HG02943 (cell line): ENCODE measurements around the gene SRC.

ENCODE experiments used
- ATAC-seq: cut with Tn5 transposase; IDR thresholded peaks from one replicate; pipeline ENCODE4 v1.9.1; 2021; ENCODE audit warnings: mild to moderate bottlenecking, low read depth, moderate library complexity; ENCODE audit not compliant: unreplicated experiment

SRC gene

DNA sequence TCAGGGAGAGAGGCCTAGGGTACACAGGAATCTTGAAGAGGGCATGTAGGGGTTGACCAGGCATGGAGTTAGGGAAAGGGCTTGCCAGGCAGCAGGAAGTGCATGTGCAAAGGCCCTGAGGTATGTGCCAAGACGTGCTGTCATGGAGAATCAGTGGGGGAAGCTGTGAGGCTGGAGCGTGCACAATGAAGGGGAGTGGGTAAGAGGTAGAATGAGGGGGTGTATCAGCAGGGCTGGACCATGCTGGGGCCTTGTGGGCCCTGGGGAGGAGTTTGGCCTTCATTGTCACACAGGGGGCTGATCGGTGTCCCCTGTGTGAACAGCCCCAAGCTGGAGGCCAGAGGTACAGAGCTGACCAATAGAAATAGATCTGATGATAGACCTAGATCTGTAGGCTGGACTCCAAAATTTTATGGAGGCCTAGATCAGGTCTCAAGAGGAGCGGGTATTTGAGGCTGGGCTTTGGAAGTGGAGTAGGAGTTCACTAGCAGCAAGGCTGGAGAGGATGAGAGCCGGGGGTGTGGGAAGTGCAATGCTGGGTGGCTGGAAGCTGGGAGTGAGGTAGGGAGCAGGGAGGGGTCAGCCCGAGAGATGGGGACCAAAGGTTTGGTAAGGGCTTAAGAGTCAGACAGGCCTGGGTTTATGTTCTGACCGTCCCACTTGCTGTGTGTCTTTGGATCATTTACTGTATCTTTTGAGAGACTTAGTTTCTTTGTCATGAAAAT is 3.0 kb downstream of the SRC start:
- no peak for ATAC-seq

DNA sequence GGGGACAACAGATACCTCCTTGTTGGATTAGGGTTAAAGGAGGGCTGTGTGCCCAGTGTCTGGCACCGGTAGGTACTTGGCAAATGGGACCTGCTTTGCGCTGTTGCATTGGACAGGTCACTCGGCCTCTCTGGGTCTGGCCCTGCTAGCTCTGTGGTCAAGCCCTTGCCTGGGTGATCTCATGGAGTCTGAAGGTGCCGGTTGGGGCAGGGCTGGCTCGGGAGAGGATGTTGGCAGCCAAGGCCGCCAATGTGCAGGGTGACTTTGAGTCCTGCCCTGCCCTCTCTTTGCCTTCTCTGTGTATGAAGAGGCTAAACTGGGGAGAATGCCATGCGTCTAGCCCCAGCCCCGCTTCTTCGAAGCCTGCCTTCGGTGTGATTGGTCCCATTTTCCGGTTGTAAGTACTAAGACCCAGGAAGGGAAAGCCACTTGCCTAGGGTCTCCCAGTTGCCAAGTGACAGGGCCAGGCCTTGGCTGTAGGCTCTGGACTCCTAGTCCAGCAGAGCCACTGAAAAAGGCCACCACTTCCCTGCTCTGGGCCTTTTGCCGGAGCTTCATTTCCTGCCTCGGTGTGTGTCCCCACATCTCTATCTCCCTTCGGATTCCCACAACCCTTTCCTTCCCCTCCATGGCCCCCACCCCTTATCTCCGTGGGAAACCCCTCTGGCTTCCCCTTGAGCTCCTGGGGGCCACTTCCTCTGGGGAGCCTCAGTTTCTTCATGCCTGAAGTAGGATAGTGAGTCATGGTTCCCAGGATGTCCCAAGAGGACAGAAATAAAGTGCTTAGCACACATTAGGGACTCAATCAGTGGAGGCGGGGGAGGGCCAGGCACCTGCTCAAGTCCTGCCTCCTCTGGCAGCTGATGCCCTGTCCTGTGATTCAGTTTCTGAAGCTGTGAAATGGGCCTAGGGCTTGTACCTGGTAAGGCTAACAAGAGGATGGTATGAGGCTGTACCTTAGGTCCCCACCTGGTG is 3.9 kb downstream of the SRC start:
- no peak for ATAC-seq

DNA sequence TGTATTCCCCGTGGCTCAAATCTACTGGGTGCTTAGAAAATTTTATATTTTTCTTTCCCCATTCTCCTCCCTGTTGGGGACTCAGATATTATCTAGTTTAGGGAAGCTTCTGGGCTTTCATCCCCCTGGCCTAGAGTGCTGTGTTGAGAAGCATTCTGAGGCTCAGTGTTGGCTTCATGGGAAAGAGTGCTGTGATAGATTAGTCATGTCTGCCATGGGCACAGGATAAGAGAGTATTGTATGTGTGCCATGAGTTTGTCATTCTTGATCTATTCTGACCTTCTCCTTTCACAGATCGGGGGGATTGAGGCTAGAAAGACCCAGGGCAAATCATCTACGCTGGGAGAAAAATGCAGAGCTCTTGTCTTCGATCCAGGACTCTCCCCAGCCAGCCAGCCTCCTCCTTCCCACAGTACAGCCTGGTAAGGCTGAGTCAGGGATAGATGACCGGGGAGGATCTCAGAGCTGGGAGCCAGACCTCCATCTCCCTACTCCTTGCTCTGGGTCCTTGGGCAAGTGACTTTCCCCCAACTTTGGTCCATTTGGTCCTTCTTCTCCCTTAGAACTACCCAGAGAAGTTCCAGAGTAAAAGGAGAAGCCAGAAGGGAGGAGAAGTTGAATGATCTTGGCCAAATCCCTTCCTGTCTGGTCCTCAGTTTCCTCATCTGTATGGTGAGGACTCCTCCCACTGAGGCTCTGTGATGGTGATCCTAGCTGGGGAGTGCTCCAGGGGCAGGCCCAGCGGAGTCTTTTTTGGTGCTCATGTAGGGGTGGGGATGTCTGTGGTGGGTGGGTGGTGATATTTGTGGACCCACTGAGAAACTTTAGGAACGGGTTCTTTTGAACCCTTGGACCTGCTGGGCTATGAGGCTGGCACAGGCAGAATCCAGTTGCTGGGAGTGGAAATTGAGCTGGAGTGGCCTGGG is 5.0 kb downstream of the SRC start:
- ATAC-seq = no peak

DNA sequence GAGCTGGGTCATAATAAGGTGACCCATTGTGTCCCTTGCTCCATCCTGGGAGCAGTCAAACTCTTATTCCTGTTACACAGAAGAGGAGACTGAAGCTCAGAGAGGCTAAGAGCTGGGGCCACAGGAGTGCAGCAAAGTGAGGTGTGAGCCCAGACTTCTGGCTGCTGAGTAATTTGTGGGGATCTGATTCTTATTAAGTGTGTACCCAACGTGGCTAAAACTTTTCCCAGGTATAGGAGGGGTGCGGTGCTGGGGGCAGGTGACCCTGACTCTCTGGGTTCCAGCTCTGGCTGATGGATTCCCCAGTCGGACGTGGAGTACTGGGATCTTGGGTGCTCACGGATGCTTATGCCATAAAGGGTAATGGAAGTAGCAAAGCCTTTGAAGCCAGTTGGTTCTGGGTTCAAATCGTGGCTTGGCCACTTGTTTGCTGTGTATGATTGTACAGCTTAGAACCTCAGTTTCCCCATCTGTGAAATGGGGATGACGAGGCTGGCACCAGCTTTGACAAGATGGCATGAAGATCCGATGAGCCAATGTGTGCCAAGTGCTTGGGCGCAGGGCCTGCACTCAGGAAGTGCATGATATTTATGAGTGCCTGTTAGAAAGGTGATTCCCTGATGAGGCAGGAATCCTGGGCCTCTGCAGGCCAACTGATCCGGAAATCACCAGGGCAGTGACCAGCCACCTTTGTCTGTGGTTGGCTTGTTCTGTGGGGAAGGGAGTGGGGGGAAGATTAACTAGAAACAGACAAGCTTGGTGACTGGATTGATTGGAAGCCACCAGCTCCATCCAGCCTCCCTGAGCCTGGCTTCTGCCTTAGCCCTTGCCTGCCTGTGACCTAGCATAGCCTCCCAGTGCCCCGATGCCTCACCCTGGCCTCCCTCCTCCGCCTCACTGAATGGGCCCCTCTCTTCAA is 6.0 kb downstream of the SRC start:
- no peak for ATAC-seq

DNA sequence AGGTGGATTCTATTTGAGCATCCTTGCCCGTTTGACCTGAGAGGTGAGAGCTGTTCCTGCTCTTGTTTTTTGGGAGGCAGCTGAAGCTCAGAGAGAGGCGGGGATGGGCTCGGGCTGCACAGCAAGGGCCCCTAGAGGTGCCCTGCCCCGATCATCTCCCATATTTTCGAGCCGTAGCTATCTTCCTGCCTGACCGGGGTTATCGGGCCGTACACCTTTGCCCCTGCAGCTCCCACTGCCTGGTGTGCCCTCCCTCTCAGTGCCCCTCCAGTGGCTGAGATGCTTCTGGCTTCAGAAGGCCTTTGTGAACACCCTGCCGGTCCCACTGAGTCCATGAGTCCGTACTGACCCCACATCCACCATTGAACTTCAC is 6.7 kb downstream of the SRC start:
- no peak for ATAC-seq

DNA sequence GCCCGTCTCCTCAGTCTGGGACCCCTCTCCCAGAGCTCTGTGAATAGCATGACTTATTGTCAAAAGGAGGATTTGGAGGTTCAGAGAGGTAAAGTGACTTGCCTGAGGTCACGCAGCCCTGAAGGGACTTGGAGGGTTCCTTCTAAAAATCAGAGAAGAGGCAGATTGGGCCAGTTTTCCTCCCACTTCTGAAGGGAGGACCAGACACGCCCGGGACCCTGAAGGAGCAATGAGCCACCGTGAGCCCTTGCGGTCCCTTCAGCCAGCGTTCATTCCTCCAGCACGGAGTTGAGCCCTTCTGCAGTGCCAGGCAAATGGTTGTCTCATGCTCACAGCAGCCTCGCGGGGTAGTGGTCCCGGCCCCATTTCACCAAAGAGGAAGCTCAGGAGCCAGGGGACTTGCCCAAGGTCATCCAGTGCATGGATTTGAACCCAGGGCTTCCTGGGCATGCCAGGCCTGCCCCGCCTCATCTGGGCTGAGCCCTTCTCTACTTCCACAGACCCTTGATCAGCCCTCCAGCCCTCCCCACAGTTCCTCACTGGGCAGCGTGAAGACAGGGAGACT is 7.4 kb downstream of the SRC start:
- no peak for ATAC-seq

DNA sequence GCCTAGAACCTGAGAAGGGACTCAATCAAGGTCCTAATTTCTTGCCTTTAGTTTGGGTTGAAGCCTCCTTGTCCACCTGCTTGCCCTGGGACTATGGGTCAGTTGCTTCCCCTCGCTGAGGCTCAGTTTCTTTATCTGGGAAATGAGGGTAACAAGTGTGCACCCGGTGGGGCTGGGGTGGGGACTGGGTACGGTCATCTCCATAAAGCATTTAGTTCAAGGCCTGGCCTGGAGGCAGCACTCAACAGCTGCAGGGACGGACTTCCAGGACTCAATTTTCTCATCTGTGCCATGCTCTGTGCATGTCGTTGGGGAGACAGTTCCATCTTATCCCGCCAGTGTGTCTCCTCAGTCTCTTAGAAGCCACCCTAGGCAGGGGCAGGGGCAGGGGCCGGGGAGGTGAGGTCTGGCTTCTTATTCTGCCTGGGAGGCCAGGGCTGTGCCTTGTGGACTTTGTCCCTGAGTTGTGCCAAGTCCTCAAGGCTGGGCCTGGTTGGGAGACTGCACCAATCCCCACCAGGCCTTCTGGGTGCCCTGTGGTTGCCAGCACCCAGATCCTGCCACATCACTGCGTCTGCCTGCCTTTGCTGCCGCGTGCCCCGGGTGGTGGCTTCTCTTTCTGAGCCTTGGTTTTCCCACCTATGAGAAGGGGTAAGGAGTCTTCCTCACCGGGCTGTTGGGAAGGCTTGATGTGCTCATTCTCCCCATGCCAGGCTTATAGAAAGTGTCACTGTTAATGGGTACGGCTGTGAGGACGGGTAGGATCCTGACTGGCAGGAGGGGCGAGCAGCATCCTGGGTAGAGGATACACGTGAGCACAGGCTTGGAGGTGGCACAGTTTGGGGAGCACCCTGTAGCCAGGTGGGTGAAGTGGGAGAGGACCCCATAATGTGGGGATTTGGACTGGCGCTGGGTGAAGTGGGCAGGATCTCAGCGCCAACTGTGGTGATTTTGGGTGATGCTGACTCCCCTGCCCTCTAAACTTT is 8.6 kb downstream of the SRC start:
- no peak for ATAC-seq

DNA sequence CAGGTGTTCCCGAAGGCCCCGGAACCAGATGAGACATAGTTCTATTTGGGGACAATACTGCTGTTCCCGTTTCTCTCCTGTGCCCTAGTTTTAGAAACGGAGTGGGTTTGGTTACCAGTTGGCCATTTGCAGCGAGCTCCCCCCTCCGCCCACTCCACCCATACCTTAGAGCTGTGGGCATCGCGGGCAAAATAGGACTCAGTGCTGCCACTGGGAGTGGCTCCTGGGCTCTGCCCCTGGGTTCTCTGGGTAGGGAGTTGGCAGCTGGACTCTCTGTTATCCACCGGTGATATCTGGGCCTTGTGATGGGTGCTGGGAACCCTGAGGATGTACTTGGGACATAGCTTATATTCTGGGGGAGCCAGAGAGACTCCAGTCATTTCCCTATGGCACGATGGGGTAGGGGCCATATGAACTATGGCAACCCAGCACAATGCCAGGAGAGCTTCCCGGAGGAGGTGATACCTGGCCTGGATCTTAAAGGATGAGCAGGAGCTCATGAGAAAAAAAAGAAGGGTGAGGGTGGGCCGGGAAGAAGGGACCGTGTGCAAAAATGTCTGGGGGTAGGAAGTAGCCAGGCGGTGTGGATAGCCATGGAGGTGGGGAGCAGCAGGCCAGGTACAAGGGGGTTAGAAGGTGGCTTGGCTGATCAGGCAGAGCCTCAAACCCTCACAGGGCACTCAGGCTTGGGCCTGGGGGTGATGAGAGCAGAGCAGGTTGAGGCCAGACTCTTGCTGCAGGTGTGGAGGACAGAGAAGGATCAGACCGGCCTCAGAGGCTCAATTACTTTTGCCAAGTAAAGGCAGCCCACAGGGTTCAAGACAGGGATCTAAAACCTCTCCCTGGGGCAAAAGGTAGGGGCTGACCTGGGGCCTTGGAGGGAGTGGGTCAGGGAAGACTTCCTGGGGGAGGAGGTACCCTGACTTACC is 9.6 kb downstream of the SRC start:
- no peak for ATAC-seq

DNA sequence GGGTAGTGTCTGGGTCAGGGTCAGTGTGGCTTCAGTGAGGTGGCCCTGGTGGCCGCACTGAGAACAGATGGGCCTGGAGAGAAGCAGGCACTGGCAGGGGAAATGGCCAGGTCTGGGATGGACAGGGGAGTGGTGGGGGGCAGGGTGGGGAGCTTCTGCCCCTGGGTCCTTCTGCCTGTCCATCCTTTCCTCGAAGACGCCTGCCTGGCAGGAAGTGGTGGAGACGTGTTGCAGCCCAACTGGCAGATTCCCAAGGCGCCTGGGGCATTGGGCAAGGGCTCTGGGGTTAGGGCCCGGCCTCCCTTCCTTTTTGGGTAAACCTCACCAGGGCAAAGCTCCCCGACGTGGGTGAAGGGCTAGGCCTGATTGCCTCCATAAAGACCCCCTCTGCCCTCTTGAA is 10.4 kb downstream of the SRC start:
- ATAC-seq = no peak

DNA sequence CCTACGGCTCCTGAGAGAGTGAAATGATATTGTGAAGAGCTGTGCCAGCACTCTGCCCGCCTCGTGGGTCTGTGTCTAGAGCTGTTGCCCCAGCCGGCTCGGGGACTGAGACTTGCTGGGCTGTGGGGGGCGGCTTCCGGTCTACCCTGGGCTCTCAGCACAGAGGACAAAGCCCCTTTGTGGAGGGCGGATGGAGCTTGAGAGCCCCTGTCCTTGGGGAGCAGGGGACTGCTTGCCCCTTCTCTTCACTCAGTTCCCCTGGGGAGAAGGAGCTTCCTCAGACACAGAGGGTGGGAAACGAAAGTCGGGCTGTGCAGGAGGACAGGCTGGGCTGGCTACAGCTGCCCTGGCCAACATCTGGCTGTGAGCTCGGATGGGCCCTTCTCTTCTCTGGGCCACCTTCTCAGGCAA is 11.0 kb downstream of the SRC start:
- no peak for ATAC-seq

DNA sequence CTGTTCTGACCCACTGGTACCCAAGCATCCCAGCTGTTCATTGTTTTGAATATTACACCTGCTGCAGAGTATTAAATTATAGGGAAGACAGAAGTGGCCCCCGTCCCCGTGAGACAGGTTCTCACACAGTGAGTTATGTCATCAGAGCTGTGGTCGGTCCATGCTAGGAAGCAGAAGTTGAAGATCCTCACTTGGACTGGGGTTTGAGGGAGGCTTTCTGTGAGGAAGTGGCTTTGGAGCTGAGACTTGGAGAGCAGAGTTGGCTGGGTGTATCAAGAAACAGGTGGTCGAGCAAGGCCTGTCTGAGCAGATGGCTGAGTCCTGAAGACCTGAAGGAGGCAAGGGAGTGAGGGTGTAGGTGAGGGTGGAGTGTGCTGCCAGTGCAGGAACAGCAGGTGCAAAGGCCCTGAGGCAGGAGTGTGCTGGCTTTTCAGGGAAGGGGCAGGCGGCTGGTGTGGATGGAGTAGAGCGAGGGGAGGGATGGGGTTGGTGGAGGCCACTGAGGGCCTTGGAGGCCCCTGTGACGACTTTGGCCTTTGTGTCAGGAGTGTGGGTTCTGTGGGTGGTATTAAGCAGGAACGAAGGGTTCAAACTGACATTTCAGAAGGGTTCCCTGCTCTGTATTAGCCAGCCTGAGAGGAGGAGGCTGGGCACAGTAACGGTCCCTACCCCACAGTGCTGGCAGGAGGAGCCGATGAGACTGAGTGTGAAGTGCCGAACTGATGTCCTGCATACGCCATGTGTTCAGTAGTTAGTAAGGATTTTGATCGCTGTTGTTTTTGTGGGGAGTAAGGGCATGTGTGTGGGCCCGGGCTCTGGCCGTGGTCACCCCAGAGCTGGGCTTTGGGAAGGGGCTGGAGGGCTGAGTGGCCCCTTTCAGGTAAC is 11.8 kb downstream of the SRC start:
- ATAC-seq = no peak

DNA sequence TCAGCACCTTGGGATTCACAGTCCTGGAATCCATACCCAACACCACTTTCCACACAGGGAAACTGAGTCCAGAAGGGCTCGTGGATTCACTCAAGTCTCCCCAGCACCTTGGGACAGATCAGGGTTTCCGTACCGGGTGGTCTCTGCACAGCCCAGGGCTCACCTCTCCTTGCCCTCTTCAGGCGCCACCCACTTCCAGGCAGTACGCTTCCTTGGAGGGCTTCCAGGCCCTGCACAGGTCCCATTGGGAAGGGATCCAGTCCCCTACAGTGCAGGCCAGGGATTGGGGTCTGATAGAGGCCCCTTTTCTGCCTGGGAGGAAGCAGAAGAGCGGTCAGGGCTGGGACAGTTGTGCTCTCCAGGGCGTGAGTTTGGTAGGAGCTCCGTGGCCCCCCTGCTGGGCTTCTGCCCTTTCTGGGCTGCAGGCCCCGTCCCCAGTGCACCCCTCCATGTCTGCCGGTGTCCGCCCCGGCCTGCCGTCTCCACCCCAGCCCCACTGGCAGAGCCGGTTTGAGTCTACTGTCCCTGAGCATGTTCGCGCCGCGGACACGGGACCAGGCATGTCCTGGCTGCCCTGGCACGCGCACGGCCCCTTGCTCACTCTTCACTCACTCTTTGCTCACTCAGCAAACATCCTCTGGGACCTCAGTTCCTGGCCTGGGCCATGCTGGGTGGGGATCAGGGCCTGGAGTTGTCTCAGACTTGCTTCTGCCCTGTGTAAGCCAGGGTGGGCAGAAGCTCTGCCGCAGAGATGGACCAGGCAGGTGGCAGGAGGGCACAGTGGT is 12.6 kb downstream of the SRC start:
- ATAC-seq = no peak

DNA sequence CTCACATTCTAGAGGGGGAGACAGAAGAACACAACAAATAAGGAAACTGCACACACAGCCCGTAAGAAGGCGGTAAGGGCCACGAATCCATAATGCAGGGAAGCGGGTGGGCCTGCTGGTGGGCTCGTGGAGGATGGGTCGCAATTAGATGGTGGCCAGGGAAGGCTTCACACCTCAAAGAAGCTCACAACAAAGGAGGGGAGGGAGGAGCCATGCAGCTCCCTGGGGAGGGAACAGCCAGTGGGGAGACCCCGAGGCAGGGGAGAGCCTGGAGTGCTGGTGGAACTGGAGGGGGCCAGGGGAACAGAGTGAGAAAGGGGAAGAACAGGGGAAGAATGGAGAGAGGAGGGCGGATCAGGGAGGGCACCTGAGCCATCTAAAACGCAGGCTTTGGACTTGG is 13.4 kb downstream of the SRC start:
- ATAC-seq = no peak

DNA sequence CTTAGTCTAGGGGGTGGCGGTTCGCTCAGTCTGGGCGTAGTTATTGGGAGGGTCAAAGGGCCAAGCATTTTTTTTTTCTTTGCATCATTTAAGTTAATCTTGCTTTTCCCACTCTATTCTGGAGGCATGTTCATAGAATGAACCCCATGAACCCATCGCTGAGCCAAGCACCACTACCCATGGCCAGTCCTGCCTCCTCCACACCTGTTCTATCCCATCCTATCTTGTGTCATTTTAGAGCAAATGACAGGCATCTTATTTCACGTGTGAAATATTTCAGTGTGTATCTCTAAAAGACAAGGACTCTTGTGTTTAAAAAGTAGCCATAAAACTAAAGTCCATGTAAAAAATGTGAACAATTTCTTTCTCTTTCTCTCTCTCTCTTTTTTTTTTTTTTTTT is 13.9 kb downstream of the SRC start:
- ATAC-seq = no peak

DNA sequence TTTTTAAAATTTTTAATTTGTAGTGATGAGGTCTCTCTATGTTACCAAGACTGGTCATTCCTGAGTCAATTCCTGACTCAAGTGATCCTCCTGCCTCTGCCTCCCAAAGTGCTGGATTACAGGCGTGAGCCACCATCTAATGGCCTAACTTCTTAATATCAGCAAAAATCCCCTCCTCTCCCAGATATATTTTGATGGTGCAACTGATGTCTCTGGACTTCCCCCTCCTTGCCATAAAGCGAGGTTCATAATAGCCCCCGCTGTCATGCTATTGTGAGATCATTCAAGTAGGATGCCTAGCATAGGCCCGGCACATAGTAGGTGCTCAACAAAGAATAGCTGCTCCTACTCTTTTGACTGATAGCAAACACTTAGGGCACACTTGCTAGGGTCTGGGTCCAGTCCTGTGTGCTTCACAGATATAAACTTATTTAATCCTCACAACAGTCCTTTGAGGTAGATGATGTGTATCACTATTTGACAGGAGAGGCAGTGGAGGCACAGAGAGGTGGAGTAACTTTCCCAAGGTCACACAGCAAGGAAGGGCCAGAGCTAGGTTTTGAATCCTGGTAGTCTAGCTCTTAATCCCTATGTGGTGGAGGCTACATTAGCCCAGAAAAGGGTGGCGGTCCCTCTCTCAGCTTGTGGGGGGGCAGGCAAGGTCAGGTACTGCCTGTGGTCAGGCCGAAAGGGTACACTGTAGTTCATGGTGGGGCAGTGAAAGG is 14.6 kb downstream of the SRC start:
- ATAC-seq = no peak
